Measurements from ENCODE around the gene RUVBL1. TPM values are rescaled to one million over a fixed set of nuclear protein-coding genes. Genes with fewer than 3 reads are reported as not detected.

The RUVBL1 gene
- total RNA-seq, 1 donor from 2014 or later = 19.7 TPM

GRCh38 chr3:128052595-128053351, 70.8 kb downstream of the RUVBL1 start:
- intact Hi-C loops (cut with DNase I) = loop anchor here (5.0 to 10.0 kb wide), 2 partner anchors 128 to 460 kb away; partner anchors contain the start of gene TPRA1
- DNase-seq (ENCODE audit: low spot score) = no peak

- DNase-seq (ENCODE audit: low spot score) = peak; percentile 97
- intact Hi-C loops (cut with DNase I) = loop anchor here (5.0 to 10.0 kb wide), 2 partner anchors 127 to 460 kb away; partner anchors contain the start of gene TPRA1
These were observed 71.6 kb downstream of the RUVBL1 start, which contains the start of gene SEC61A1 for GRCh38 chr3:128051837-128052594. Gene SEC61A1 (plus strand): TSS chr3:128052437. CDS start chr3:128052553, 116 bp downstream.

- no peak for DNase-seq (ENCODE audit: low spot score)
These were observed 72.2 kb downstream of the RUVBL1 start for GRCh38 chr3:128051459-128051836.

GRCh38 chr3:128050597-128050996, 73.0 kb downstream of the RUVBL1 start:
- intact Hi-C loops (cut with DNase I) = loop anchor here (5.0 to 10.0 kb wide), 2 partner anchors 126 to 458 kb away; partner anchors contain the start of gene TPRA1
- no peak for DNase-seq (ENCODE audit: low spot score)

More at GRCh38 chr3:128051459-128051836, 72.2 kb downstream of the RUVBL1 start:
- intact Hi-C loops (cut with DNase I) = loop anchor here (5.0 to 10.0 kb wide), 2 partner anchors 127 to 459 kb away; partner anchors contain the start of gene TPRA1

- intact Hi-C loops (cut with DNase I) = no loop called here
- no peak for DNase-seq (ENCODE audit: low spot score)
These were observed 82.3 kb downstream of the RUVBL1 start for GRCh38 chr3:128041344-128041743.

GRCh38 chr3:128040660-128041059, 83.0 kb downstream of the RUVBL1 start:
- intact Hi-C loops (cut with DNase I) = no loop called here

GRCh38 chr3:128040041-128040440, 83.6 kb downstream of the RUVBL1 start:
- intact Hi-C loops (cut with DNase I) = no loop called here

More at GRCh38 chr3:128040660-128041059, 83.0 kb downstream of the RUVBL1 start:
- DNase-seq (ENCODE audit: low spot score) = no peak

GRCh38 chr3:128036119-128036518, 87.5 kb downstream of the RUVBL1 start:
- intact Hi-C loops (cut with DNase I) = no loop called here
- DNase-seq (ENCODE audit: low spot score) = no peak

More at GRCh38 chr3:128040041-128040440, 83.6 kb downstream of the RUVBL1 start:
- DNase-seq (ENCODE audit: low spot score) = no peak

- DNase-seq (ENCODE audit: low spot score) = no peak
- intact Hi-C loops (cut with DNase I) = no loop called here
These were observed 90.5 kb downstream of the RUVBL1 start for GRCh38 chr3:128033102-128033501.

Other genes with a start within 250 kb of the RUVBL1 start
- 36.6 TPM for gene KBTBD12, start 208.6 kb downstream of the RUVBL1 start, total RNA-seq
- 91.3 TPM for gene SEC61A1, start 71.4 kb downstream of the RUVBL1 start, total RNA-seq
- gene EEFSEC, start 29.7 kb upstream of the RUVBL1 start, total RNA-seq = 19.3 TPM